Testis (tissue), 2 donors: Measurements from ENCODE around the gene AFAP1.

Source experiments
- CTCF ChIP-seq, 3 experiments: fragments of 450-650 bp in 2 of 3; fragments of 200-600 bp in 1 of 3; sonication (generic) in 1 of 3; IDR thresholded peaks; one replicate each; pipeline ENCODE4 v1.5.1; 2016 to 2019; ENCODE audit warnings: antibody characterized with exemption in 3 of 3, mild to moderate bottlenecking in 2 of 3, moderate library complexity in 1 of 3
- POLR2A ChIP-seq: fragments of 450-650 bp; IDR thresholded peaks from one replicate; pipeline ENCODE4 v1.6.1; 2017; ENCODE audit warnings: antibody characterized with exemption, mild to moderate bottlenecking, moderate library complexity

GRCh38 chr4:7822137-7822505, 117.5 kb downstream of the AFAP1 start:
- TF ChIP-seq CTCF (IDR thresholded peaks at IDR 0.05) (no peak), POLR2A (no peak)
